Activated B cell treated with CpG ODN at 0.5 μM for 24 hours (primary cell): ENCODE data around the gene ARHGEF10L. TPM values are rescaled to one million over a fixed set of nuclear protein-coding genes. Genes with fewer than 3 reads are reported as not detected.
A peak's percentile ranks its signal among the peaks of the same experiment; 100 is the strongest.

Source experiments
- ATAC-seq: fragments of 200-7000 bp; cut with Tn5 transposase; one replicate; pipeline ENCODE4 v1.10.0; 2021; ENCODE audit warnings: low read depth, mild to moderate bottlenecking, moderate library complexity
- CTCF ChIA-PET: fragments of 350-600 bp; sonication (Branson Sonifier 250); formaldehyde crosslinking; loops from one replicate; lab custom pipeline; 2021; ENCODE audit warnings: antibody characterized with exemption; lab: Charles Lee
- POLR2A ChIA-PET: fragments of 350-600 bp; sonication (Branson Sonifier 250); formaldehyde crosslinking; loops from one replicate; lab custom pipeline; 2021; ENCODE audit warnings: antibody characterized with exemption; lab: Charles Lee
- DNase-seq: peaks from one replicate; pipeline ENCODE4 v3.0.0; 2022
- H3K27ac Mint-ChIP-seq: one replicate; pipeline ENCODE4 v1.8.0; 2020; ENCODE audit warnings: mixed read lengths
- H3K27me3 Mint-ChIP-seq: one replicate; pipeline ENCODE4 v1.8.0; 2021; ENCODE audit warnings: mixed read lengths
- H3K36me3 Mint-ChIP-seq: one replicate; pipeline ENCODE4 v1.8.0; 2021; ENCODE audit warnings: low read depth, mixed read lengths
- H3K4me1 Mint-ChIP-seq: one replicate; pipeline ENCODE4 v1.8.0; 2021; ENCODE audit warnings: mixed read lengths
- H3K4me3 Mint-ChIP-seq: one replicate; pipeline ENCODE4 v1.8.0; 2020; ENCODE audit warnings: mild to moderate bottlenecking, mixed read lengths
- H3K9me3 Mint-ChIP-seq: one replicate; pipeline ENCODE4 v1.8.0; 2020; ENCODE audit warnings: mixed read lengths
- intact Hi-C: fragments of 100-400 bp; cut with micrococcal nuclease; formaldehyde crosslinking; loops from one replicate; pipeline ENCODE4 v1.15.1; 2024
- total RNA-seq: library from RNA; stranded (reverse); gene quantifications from 2 replicates; pipeline ENCODE4 v1.2.3, GENCODE V29; 2022
- TF ChIP-seq, protein P1 (sequence below): fragments of 200-600 bp; IDR thresholded peaks from one replicate; pipeline ENCODE4 v1.8.0; 2022; ENCODE audit warnings: antibody characterized with exemption, mild to moderate bottlenecking

The ARHGEF10L gene
- total RNA-seq, 1 donor from 2014 or later = 0.62 TPM

DNA sequence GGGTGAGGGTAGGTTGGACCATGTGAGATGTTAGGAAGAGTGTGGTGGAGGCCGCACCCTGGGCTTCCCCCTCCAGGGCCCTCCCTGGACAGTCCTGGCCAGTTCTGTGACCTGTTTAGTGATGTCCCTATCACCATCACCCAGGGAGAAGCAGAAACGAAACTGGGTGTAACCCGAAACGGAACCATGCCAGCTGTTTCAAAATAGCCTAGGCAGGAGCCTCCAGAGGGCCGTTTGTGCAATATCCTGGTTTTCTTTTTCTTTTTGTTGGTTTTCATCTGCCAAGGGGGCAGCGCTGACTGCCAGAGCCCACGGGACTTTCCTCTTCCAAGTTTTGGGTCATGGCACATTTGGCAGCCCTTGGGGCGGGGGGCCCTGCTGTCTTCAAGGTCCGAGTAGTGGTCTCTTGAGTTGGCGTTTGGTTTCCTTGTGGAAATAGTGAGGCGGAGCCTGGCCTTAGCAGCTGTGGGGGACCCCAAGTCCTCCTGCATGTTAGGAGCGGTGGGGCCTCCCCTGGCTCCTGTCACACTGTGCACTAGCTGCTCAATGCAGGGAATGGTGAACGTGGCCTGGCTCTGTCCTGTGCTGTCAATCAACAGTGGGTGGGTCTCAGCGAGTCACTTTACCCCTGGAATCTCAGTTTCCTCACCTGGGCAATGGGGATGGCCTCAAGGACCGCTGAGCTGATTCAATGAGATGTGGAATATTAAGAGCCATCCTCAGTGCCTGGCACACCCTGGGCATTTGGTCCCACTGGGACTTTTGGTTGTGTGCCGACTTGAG lies 90.7 kb downstream of the ARHGEF10L start:
- intact Hi-C loops = loop anchor here (10.0 kb wide), 1 partner anchor 95 kb away; the partner anchor contains the start of gene ARHGEF10L
- Mint-ChIP-seq H3K4me3 (no peak overlapping the region), H3K27ac (no peak overlapping the region), H3K27me3 (no peaks in the 10 kb centered on the region), H3K36me3 (no peaks in the 10 kb centered on the region), H3K9me3 (no peaks in the 10 kb centered on the region), H3K4me1 (peaks cover 30% of the 10 kb centered on the region)
- ATAC-seq (peak; percentile 40), DNase-seq (no peak)
- ChIA-PET CTCF (no interaction called here), POLR2A (no interaction called here)
- TF ChIP-seq, protein P1, sequence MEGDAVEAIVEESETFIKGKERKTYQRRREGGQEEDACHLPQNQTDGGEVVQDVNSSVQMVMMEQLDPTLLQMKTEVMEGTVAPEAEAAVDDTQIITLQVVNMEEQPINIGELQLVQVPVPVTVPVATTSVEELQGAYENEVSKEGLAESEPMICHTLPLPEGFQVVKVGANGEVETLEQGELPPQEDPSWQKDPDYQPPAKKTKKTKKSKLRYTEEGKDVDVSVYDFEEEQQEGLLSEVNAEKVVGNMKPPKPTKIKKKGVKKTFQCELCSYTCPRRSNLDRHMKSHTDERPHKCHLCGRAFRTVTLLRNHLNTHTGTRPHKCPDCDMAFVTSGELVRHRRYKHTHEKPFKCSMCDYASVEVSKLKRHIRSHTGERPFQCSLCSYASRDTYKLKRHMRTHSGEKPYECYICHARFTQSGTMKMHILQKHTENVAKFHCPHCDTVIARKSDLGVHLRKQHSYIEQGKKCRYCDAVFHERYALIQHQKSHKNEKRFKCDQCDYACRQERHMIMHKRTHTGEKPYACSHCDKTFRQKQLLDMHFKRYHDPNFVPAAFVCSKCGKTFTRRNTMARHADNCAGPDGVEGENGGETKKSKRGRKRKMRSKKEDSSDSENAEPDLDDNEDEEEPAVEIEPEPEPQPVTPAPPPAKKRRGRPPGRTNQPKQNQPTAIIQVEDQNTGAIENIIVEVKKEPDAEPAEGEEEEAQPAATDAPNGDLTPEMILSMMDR = no peak

DNA sequence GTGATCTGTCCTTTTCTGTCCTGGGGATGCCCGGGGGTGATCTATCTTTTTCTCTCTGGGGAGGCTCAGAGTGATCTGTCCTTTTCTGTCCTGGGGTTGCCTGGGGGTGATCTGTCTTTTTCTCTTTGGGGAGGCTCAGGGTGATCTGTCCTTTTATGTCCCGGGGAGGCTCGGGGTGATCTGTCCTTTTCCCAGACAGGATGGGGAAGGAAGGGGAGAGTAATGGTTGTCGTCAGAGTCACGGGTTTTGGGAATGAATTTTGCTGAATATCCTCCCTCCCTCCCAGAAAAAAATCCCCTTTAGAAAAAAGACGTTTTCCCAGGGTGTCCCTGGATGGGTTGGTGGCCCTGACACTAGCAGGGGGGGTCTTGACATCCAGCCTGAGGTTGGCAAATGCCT lies 91.5 kb downstream of the ARHGEF10L start:
- no peak overlapping the region for H3K27ac Mint-ChIP-seq
- ChIA-PET CTCF (no interaction called here), POLR2A (no interaction called here)
- ATAC-seq (no peak), DNase-seq (no peak)
- H3K36me3 Mint-ChIP-seq = no peaks in the 10 kb centered on the region
- no peaks in the 10 kb centered on the region for H3K27me3 Mint-ChIP-seq
- intact Hi-C loops = loop anchor here (10.0 kb wide), 1 partner anchor 96 kb away; the partner anchor contains the start of gene ARHGEF10L
- peaks cover 37% of the 10 kb centered on the region for H3K4me1 Mint-ChIP-seq
- no peaks in the 10 kb centered on the region for H3K9me3 Mint-ChIP-seq
- TF ChIP-seq, protein P1 = no peak
- no peak overlapping the region for H3K4me3 Mint-ChIP-seq

DNA sequence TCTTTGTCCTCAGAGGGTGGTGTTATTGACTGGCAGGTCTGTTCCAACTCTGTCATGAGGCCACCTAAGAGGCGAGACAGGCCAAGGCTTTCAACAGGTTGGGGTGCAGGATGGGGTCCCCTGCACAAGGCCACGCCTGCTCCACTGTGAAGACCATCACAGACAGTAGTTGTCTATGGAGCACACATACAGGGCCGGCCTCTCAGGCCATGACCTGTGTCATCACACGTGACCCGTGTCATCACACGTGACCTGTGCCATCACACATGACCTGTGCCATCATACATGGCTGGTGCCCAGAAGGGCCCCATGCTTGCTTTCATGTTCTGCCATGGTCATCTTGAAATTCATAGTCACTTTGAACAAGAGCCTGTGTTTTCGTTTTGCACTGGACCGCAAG lies 91.9 kb downstream of the ARHGEF10L start:
- intact Hi-C loops = loop anchor here (10.0 kb wide), 1 partner anchor 97 kb away; the partner anchor contains the start of gene ARHGEF10L
- TF ChIP-seq, protein P1 = no peak
- DNase-seq (no peak), ATAC-seq (no peak)
- Mint-ChIP-seq H3K4me3 (no peak overlapping the region), H3K4me1 (peaks cover 41% of the 10 kb centered on the region), H3K27ac (no peak overlapping the region), H3K9me3 (no peaks in the 10 kb centered on the region), H3K27me3 (no peaks in the 10 kb centered on the region), H3K36me3 (no peaks in the 10 kb centered on the region)
- CTCF ChIA-PET = no interaction called here
- POLR2A ChIA-PET = no interaction called here

DNA sequence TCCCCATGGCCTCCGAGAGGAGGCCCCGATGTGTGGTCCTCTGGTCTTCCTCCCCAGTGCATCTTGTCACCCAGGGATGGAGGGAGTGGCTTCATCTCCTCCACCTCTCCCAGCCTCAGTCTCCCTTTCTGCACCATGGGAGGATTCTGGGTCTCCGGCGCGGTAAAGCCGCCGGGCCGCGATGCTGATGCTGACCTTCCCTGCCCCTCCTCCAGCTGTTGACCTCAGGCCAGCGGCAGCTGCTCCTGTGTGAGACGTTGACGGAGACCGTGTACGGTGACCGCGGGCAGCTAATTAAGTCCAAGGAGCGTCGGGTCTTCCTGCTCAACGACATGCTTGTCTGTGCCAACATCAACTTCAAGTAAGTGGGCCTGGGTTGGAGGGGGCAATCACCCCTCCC lies 92.6 kb downstream of the ARHGEF10L start:
- ATAC-seq (no peak), DNase-seq (no peak)
- no peak overlapping the region for H3K4me3 Mint-ChIP-seq
- H3K27ac Mint-ChIP-seq = no peak overlapping the region
- intact Hi-C loops = loop anchor here (10.0 kb wide), 1 partner anchor 97 kb away; the partner anchor contains the start of gene ARHGEF10L
- H3K36me3 Mint-ChIP-seq = no peaks in the 10 kb centered on the region
- TF ChIP-seq, protein P1 = no peak
- no peaks in the 10 kb centered on the region for H3K9me3 Mint-ChIP-seq
- ChIA-PET POLR2A (no interaction called here), CTCF (no interaction called here)
- H3K4me1 Mint-ChIP-seq = peaks cover 47% of the 10 kb centered on the region
- no peaks in the 10 kb centered on the region for H3K27me3 Mint-ChIP-seq

DNA sequence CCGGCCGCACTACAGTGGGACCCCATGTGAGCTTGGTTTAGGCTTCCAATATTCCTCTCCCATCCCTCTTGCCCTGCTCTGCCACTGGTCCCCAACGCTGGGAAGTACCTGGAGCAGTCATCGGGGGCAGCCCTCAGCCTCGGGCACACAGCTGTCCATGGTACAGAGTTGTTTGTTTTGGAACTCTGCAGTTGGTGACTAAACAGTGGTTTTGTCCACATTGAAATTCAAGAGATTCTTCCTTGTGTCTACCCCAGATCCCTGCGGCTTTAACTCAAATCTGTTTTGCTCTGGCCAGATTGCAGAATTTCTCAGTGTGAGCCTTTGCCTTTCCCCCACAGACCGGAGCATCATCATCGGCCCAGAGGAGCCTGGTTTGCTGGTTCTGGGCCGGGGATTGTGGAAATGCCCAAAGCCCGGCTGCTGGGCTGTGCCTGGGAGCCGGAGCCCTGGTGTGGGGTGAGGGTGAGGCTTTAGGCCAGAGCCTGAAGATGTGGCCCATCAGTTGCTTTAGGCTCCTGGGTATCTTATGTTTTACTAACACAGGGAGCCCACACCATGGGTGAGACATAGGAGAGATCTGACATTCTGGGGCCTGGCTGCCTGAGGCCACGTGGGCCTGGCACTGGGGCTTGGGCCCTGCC lies 93.2 kb downstream of the ARHGEF10L start:
- Mint-ChIP-seq H3K27ac (no peak overlapping the region), H3K4me3 (no peak overlapping the region)

More for the DNA sequence above, 93.2 kb downstream of the ARHGEF10L start:
- H3K36me3 Mint-ChIP-seq = no peaks in the 10 kb centered on the region
- TF ChIP-seq, protein P1 = no peak
- H3K27me3 Mint-ChIP-seq = no peaks in the 10 kb centered on the region
- ATAC-seq (no peak), DNase-seq (no peak)
- CTCF ChIA-PET = no interaction called here
- no peaks in the 10 kb centered on the region for H3K9me3 Mint-ChIP-seq
- H3K4me1 Mint-ChIP-seq = peaks cover 47% of the 10 kb centered on the region
- intact Hi-C loops = loop anchor here (10.0 kb wide), 1 partner anchor 98 kb away; the partner anchor contains the start of gene ARHGEF10L
- POLR2A ChIA-PET = no interaction called here
